GM12864 (cell line): ENCODE results near the gene SH3RF1.
A peak's percentile ranks its signal among the peaks of the same experiment; 100 is the strongest.
"Not testable (repeated sequence)": the region's sequence is repeated elsewhere in the genome, so short reads cannot be mapped to it uniquely, and the experiment has no call there.

Source experiments
- DNase-seq: peaks from one replicate; pipeline ENCODE4 v3.0.0-alpha.2; 2011; ENCODE audit warnings: low read depth
- H3K4me3 ChIP-seq: 2 replicates; pipeline ENCODE4 v1.5.1; 2011; ENCODE audit warnings: mild to moderate bottlenecking, low read depth, low read length, control low read depth
- CTCF ChIP-seq: IDR thresholded peaks from 2 replicates; pipeline ENCODE4 v1.5.1; 2011; ENCODE audit warnings: low read depth, mild to moderate bottlenecking, moderate library complexity, low read length, control low read depth, inconsistent platforms; ENCODE audit errors: missing control alignments

The SH3RF1 gene

GRCh38 chr4:169286562-169287301, 16.0 kb upstream of the SH3RF1 start:
- no peak for DNase-seq
- TF ChIP-seq CTCF: peak; percentile 63
- H3K4me3 ChIP-seq: no peak overlapping the region

GRCh38 chr4:169283114-169283509, 12.4 kb upstream of the SH3RF1 start:
- H3K4me3 ChIP-seq: no peak overlapping the region
- no peak for DNase-seq
- no peak for TF ChIP-seq CTCF

- no peak for TF ChIP-seq CTCF
- DNase-seq: no peak
Measured at GRCh38 chr4:169282429-169283113, 11.8 kb upstream of the SH3RF1 start.

GRCh38 chr4:169279108-169279507, 8.4 kb upstream of the SH3RF1 start:
- no peak for DNase-seq
- no peak overlapping the region for H3K4me3 ChIP-seq
- no peak for TF ChIP-seq CTCF

More at GRCh38 chr4:169282429-169283113, 11.8 kb upstream of the SH3RF1 start:
- H3K4me3 ChIP-seq: no peak overlapping the region

GRCh38 chr4:169278624-169279023, 7.9 kb upstream of the SH3RF1 start:
- no peak overlapping the region for H3K4me3 ChIP-seq
- DNase-seq: no peak
- TF ChIP-seq CTCF: no peak

GRCh38 chr4:169277838-169278237, 7.1 kb upstream of the SH3RF1 start:
- DNase-seq: not testable (repeated sequence)

GRCh38 chr4:169275180-169275579, 4.4 kb upstream of the SH3RF1 start:
- no peak for TF ChIP-seq CTCF
- no peak for DNase-seq
- H3K4me3 ChIP-seq: no peak overlapping the region

More at GRCh38 chr4:169277838-169278237, 7.1 kb upstream of the SH3RF1 start:
- not testable (repeated sequence) for H3K4me3 ChIP-seq
